Measurements from ENCODE around the gene CASS4. TPM values are rescaled to one million over a fixed set of nuclear protein-coding genes. Genes with fewer than 3 reads are reported as not detected.

CASS4 gene
- not detected for polyA plus RNA-seq (2013, experiment 1 of 4)
- 0.11 TPM for polyA plus RNA-seq (2013, experiment 2 of 4)
- 0.11 TPM for polyA plus RNA-seq (2013, experiment 3 of 4)
- polyA plus RNA-seq (2013, experiment 4 of 4), result not detected

GRCh38 chr20:56411759-56412472 lies at the start of gene CASS4:
Gene CASS4 (plus strand): TSS chr20:56412260. CDS start chr20:56412459, 199 bp downstream.
- no peaks in the 10 kb centered on the region for H3K27me3 ChIP-seq (ENCODE audit: control insufficient read depth, insufficient read depth, low read length, poor library complexity, severe bottlenecking)
- peaks cover 8% of the 10 kb centered on the region for H3K36me3 ChIP-seq (ENCODE audit: control insufficient read depth, insufficient read depth, low read length)
- WGBS, 2 experiments, result 93% methylated on average over 10 of the region's 10 CpGs
- H3K4me3 ChIP-seq (ENCODE audit: insufficient read depth, low read depth, low read length), result no peak within 1 kb of the TSS
- H3K9me3 ChIP-seq (ENCODE audit: control insufficient read depth, low read length), result no peaks in the 10 kb centered on the region
- no peak within 1 kb of the TSS for H3K27ac ChIP-seq (ENCODE audit: insufficient read depth, low read depth, low read length, poor library complexity, severe bottlenecking)
- H3K4me1 ChIP-seq (ENCODE audit: control insufficient read depth, insufficient read depth, low read length), result no peaks in the 10 kb centered on the region

DNA sequence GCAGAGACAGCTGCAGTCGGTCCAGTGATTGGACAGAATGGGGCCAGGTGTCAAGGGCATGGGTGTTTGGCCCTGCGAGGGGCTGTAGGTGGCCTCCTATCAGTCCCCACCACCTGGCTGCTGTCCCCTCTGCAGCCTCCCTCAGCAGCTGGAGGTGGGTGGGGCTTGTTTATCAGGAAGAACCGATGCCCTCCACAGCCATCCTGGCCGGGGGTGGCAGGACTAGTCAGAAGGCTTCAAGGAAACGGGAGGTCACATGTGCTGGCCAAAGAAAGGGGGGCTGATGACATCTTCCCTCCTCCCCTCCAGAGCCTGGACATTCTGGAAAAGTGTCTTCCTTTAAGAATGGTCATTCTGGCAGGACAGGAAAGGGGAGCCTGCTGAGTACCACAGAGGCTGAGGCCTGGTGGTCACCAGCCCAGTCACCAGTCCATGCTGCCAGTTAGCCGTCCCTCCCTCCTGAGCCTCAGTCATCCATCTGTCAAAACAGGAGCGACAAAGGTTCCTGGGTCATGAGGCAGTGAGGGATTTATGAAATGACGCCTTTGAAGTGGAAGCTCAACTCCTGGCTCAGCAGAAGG lies 49.1 kb upstream of the CASS4 start:
- H3K4me3 ChIP-seq (ENCODE audit: insufficient read depth, low read depth, low read length), result no peak overlapping the region
- peaks cover 16% of the 10 kb centered on the region for H3K27me3 ChIP-seq (ENCODE audit: control insufficient read depth, insufficient read depth, low read length, poor library complexity, severe bottlenecking)
- H3K4me1 ChIP-seq (ENCODE audit: control insufficient read depth, insufficient read depth, low read length), result peaks cover 18% of the 10 kb centered on the region
- no peaks in the 10 kb centered on the region for H3K36me3 ChIP-seq (ENCODE audit: control insufficient read depth, insufficient read depth, low read length)
- no peaks in the 10 kb centered on the region for H3K9me3 ChIP-seq (ENCODE audit: control insufficient read depth, low read length)
- 75 to 82% methylated on average over 8 of the region's 8 CpGs for WGBS, 2 experiments
- no peak overlapping the region for H3K27ac ChIP-seq (ENCODE audit: insufficient read depth, low read depth, low read length, poor library complexity, severe bottlenecking)

DNA sequence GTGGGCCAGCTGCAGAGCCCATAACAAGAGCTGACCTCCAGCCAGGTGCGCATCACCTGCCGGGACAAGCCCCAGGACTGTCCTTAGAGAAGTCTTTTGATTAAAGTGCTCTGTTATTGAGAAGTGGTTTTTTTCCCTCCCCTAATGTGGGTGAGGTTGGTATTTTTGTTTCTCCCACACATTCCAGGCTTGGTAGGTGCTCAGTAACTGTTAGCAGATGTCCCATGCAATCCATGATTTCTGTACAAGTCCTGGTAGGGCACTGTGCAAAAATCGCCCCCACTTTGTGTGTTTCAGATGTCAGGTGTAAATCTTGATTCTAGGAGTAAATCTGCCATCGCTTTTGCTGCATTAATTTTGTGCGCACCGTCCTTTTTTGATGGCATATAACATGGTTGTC lies 48.6 kb upstream of the CASS4 start:
- no peaks in the 10 kb centered on the region for H3K36me3 ChIP-seq (ENCODE audit: control insufficient read depth, insufficient read depth, low read length)
- H3K27ac ChIP-seq (ENCODE audit: insufficient read depth, low read depth, low read length, poor library complexity, severe bottlenecking), result no peak overlapping the region
- no peak overlapping the region for H3K4me3 ChIP-seq (ENCODE audit: insufficient read depth, low read depth, low read length)
- H3K9me3 ChIP-seq (ENCODE audit: control insufficient read depth, low read length), result no peaks in the 10 kb centered on the region
- peaks cover 16% of the 10 kb centered on the region for H3K27me3 ChIP-seq (ENCODE audit: control insufficient read depth, insufficient read depth, low read length, poor library complexity, severe bottlenecking)
- H3K4me1 ChIP-seq (ENCODE audit: control insufficient read depth, insufficient read depth, low read length), result peaks cover 18% of the 10 kb centered on the region
- 92 to 95% methylated on average over 6 of the region's 6 CpGs for WGBS, 2 experiments

DNA sequence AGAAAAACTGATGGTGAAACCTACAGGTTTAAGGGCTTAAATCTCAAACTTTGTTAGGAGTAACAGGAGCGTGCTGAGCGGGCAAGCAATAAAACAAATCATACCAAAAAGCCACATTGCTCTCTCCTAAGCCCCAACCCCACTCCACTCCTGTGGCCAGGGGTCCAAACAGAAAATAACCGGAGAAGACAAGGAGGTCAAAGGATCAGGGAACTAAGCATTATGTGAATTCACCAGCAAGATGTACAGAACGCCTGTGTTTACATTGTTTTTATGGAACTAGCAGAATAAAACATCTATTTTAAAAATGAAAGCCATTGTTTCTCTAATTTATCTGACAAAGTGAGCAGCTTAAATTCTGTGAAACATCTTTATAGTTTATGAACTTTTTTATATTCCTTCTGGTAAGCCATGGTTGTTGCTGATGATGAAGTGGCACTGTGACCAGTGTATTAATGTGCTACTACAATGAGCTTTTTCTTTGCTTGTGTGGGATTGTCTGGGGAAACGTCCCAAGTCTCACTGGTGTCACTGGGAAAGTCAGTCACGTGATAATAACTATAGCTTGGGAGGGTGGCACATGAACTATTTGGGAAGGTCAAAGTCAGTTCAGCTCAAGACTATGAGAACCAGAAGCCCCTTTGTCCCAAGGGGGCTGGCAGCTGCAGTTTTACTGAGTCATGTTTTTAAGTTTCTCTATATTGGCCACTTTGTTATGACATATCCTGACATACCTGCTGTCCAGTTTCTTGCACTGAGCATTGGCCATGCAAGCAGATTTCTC lies 43.5 kb upstream of the CASS4 start:
- Histone ChIP-seq H3K27ac (ENCODE audit: insufficient read depth, low read depth, low read length, poor library complexity, severe bottlenecking) (no peak overlapping the region), H3K4me3 (ENCODE audit: insufficient read depth, low read depth, low read length) (no peak overlapping the region), H3K9me3 (ENCODE audit: control insufficient read depth, low read length) (no peaks in the 10 kb centered on the region), H3K27me3 (ENCODE audit: control insufficient read depth, insufficient read depth, low read length, poor library complexity, severe bottlenecking) (no peaks in the 10 kb centered on the region), H3K4me1 (ENCODE audit: control insufficient read depth, insufficient read depth, low read length) (no peaks in the 10 kb centered on the region), H3K36me3 (ENCODE audit: control insufficient read depth, insufficient read depth, low read length) (peaks cover 20% of the 10 kb centered on the region)
- WGBS, 2 experiments, result 88 to 94% methylated on average over 5 to 6 of the region's 6 CpGs

GRCh38 chr20:56369179-56369578 lies 42.9 kb upstream of the CASS4 start:
- Histone ChIP-seq H3K9me3 (ENCODE audit: control insufficient read depth, low read length) (no peaks in the 10 kb centered on the region), H3K4me1 (ENCODE audit: control insufficient read depth, insufficient read depth, low read length) (no peaks in the 10 kb centered on the region), H3K27me3 (ENCODE audit: control insufficient read depth, insufficient read depth, low read length, poor library complexity, severe bottlenecking) (no peaks in the 10 kb centered on the region), H3K27ac (ENCODE audit: insufficient read depth, low read depth, low read length, poor library complexity, severe bottlenecking) (no peak overlapping the region), H3K36me3 (ENCODE audit: control insufficient read depth, insufficient read depth, low read length) (peaks cover 20% of the 10 kb centered on the region), H3K4me3 (ENCODE audit: insufficient read depth, low read depth, low read length) (no peak overlapping the region)
- WGBS, 2 experiments, result 90 to 95% methylated on average over 1 to 2 of the region's 4 CpGs

GRCh38 chr20:56371977-56372376 lies 40.1 kb upstream of the CASS4 start:
- no peak overlapping the region for H3K27ac ChIP-seq (ENCODE audit: insufficient read depth, low read depth, low read length, poor library complexity, severe bottlenecking)
- H3K36me3 ChIP-seq (ENCODE audit: control insufficient read depth, insufficient read depth, low read length), result peaks cover 32% of the 10 kb centered on the region

GRCh38 chr20:56372850-56373249 lies 39.2 kb upstream of the CASS4 start:
- H3K4me3 ChIP-seq (ENCODE audit: insufficient read depth, low read depth, low read length), result no peak overlapping the region
- no peaks in the 10 kb centered on the region for H3K9me3 ChIP-seq (ENCODE audit: control insufficient read depth, low read length)
- H3K27ac ChIP-seq (ENCODE audit: insufficient read depth, low read depth, low read length, poor library complexity, severe bottlenecking), result no peak overlapping the region
- WGBS, 2 experiments, result 91 to 94% methylated on average over 1 of the region's 1 CpG
- H3K4me1 ChIP-seq (ENCODE audit: control insufficient read depth, insufficient read depth, low read length), result no peaks in the 10 kb centered on the region
- H3K36me3 ChIP-seq (ENCODE audit: control insufficient read depth, insufficient read depth, low read length), result peaks cover 35% of the 10 kb centered on the region
- no peaks in the 10 kb centered on the region for H3K27me3 ChIP-seq (ENCODE audit: control insufficient read depth, insufficient read depth, low read length, poor library complexity, severe bottlenecking)

More at GRCh38 chr20:56371977-56372376, 40.1 kb upstream of the CASS4 start:
- Histone ChIP-seq H3K4me3 (ENCODE audit: insufficient read depth, low read depth, low read length) (no peak overlapping the region), H3K27me3 (ENCODE audit: control insufficient read depth, insufficient read depth, low read length, poor library complexity, severe bottlenecking) (no peaks in the 10 kb centered on the region), H3K4me1 (ENCODE audit: control insufficient read depth, insufficient read depth, low read length) (no peaks in the 10 kb centered on the region), H3K9me3 (ENCODE audit: control insufficient read depth, low read length) (no peaks in the 10 kb centered on the region)
- WGBS, 2 experiments, result 96 to 97% methylated on average over 9 to 11 of the region's 11 CpGs

DNA sequence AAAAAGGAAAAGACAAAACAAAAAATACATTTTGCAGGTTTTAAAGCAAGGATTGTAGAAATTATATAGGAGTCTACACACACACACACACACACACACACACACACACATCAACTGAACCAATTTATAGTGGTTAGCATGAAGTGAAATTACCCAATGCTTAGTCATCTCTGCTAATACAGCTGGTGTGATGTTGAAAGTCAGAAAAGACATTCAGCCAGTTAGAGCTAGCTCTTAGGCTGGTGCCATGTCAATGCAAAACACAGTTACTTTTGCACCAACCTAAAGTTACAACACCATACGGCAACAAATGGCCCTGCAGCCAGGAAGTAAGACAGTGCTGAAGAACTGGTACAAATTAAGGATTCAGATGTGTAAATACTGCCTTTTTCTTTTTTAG lies 38.1 kb upstream of the CASS4 start:
- H3K36me3 ChIP-seq (ENCODE audit: control insufficient read depth, insufficient read depth, low read length), result peaks cover 45% of the 10 kb centered on the region
- WGBS, 2 experiments, result 89 to 100% methylated on average over 1 of the region's 1 CpG
- H3K4me3 ChIP-seq (ENCODE audit: insufficient read depth, low read depth, low read length), result no peak overlapping the region
- H3K4me1 ChIP-seq (ENCODE audit: control insufficient read depth, insufficient read depth, low read length), result no peaks in the 10 kb centered on the region
- H3K27me3 ChIP-seq (ENCODE audit: control insufficient read depth, insufficient read depth, low read length, poor library complexity, severe bottlenecking), result no peaks in the 10 kb centered on the region
- H3K27ac ChIP-seq (ENCODE audit: insufficient read depth, low read depth, low read length, poor library complexity, severe bottlenecking), result no peak overlapping the region
- H3K9me3 ChIP-seq (ENCODE audit: control insufficient read depth, low read length), result no peaks in the 10 kb centered on the region

GRCh38 chr20:56376331-56376730 lies 35.7 kb upstream of the CASS4 start:
- WGBS, 2 experiments, result 78 to 93% methylated on average over 2 of the region's 2 CpGs
- Histone ChIP-seq H3K4me1 (ENCODE audit: control insufficient read depth, insufficient read depth, low read length) (no peaks in the 10 kb centered on the region), H3K9me3 (ENCODE audit: control insufficient read depth, low read length) (no peaks in the 10 kb centered on the region), H3K36me3 (ENCODE audit: control insufficient read depth, insufficient read depth, low read length) (peaks cover 39% of the 10 kb centered on the region), H3K4me3 (ENCODE audit: insufficient read depth, low read depth, low read length) (no peak overlapping the region), H3K27ac (ENCODE audit: insufficient read depth, low read depth, low read length, poor library complexity, severe bottlenecking) (no peak overlapping the region), H3K27me3 (ENCODE audit: control insufficient read depth, insufficient read depth, low read length, poor library complexity, severe bottlenecking) (no peaks in the 10 kb centered on the region)

DNA sequence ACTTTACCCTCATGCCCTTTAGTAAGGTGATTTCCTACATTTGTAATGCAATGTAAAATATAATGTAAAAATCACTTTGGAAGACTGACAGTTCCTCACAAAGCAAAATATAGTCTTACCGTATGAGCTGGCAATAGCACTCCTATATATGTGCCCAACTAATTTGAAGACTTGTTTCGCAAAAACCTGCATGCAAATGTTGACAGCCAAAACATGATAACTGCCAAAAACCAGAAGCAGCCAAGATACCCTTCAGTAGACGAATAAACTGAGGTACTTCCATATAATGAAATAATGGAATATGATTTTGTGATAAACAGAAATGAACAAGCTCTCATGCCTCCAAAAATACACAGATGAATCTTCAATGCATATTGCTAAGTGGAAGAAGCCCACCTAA lies 33.7 kb upstream of the CASS4 start:
- Histone ChIP-seq H3K4me1 (ENCODE audit: control insufficient read depth, insufficient read depth, low read length) (no peaks in the 10 kb centered on the region), H3K27ac (ENCODE audit: insufficient read depth, low read depth, low read length, poor library complexity, severe bottlenecking) (no peak overlapping the region), H3K27me3 (ENCODE audit: control insufficient read depth, insufficient read depth, low read length, poor library complexity, severe bottlenecking) (no peaks in the 10 kb centered on the region), H3K4me3 (ENCODE audit: insufficient read depth, low read depth, low read length) (no peak overlapping the region), H3K9me3 (ENCODE audit: control insufficient read depth, low read length) (no peaks in the 10 kb centered on the region), H3K36me3 (ENCODE audit: control insufficient read depth, insufficient read depth, low read length) (peaks cover 46% of the 10 kb centered on the region)
- WGBS, 2 experiments, result 95 to 98% methylated on average over 3 of the region's 3 CpGs
